ENCODE results near the gene CCSER1. TPM values are rescaled to one million over a fixed set of nuclear protein-coding genes. Genes with fewer than 3 reads are reported as not detected.

The CCSER1 gene
- polyA plus RNA-seq, 1 donor from 2014 or later = 20.8 TPM

DNA sequence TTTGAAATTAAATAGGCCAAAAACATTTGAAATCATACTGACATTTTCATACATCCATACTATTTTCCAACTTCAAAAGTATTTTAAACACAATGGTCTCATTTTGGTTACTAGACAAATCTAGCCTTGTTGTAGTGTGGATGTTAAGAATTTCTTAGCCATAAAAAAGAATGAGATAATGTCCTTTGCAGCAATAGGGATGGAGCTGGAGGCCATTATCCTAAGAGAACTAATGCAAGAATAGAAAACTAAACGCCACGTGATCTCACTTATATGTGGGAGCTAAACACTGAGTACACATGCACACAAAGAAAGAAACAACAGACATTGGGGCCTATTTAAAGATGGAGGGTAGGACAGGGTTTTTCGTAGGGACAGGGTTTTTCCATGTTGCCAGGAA lies 153.8 kb downstream of the CCSER1 start:
- Histone ChIP-seq H3K27ac (ENCODE audit: low read length) (peak overlapping the region; percentile 57), H3K79me2 (replicated peaks; ENCODE audit: insufficient read depth, low read length) (peaks cover 3% of the 10 kb centered on the region), H3K9ac (ENCODE audit: low read length) (no peak overlapping the region), H3F3A (ENCODE audit: insufficient read depth, low read length, poor library complexity, severe bottlenecking) (no peaks in the 10 kb centered on the region), H3K9me3 (ENCODE audit: low read length) (no peaks in the 10 kb centered on the region), H3K4me2 (ENCODE audit: low read length) (peak overlapping the region; percentile 0), H4K20me1 (ENCODE audit: insufficient read depth) (no peaks in the 10 kb centered on the region), H3K4me3 (ENCODE audit: low read length) (no peak overlapping the region), H3K27me3 (ENCODE audit: insufficient read depth, low read depth, low read length) (no peaks in the 10 kb centered on the region), H3K9me2 (ENCODE audit: insufficient read depth, low read length) (no peaks in the 10 kb centered on the region), H2AFZ (ENCODE audit: low read depth, low read length) (no peak overlapping the region), H3K36me3 (ENCODE audit: insufficient read depth, low read length) (no peaks in the 10 kb centered on the region)
- TF ChIP-seq POLR2AphosphoS5 (IDR thresholded peaks at IDR 0.05) = no peak
- TF ChIP-seq, protein P1, sequence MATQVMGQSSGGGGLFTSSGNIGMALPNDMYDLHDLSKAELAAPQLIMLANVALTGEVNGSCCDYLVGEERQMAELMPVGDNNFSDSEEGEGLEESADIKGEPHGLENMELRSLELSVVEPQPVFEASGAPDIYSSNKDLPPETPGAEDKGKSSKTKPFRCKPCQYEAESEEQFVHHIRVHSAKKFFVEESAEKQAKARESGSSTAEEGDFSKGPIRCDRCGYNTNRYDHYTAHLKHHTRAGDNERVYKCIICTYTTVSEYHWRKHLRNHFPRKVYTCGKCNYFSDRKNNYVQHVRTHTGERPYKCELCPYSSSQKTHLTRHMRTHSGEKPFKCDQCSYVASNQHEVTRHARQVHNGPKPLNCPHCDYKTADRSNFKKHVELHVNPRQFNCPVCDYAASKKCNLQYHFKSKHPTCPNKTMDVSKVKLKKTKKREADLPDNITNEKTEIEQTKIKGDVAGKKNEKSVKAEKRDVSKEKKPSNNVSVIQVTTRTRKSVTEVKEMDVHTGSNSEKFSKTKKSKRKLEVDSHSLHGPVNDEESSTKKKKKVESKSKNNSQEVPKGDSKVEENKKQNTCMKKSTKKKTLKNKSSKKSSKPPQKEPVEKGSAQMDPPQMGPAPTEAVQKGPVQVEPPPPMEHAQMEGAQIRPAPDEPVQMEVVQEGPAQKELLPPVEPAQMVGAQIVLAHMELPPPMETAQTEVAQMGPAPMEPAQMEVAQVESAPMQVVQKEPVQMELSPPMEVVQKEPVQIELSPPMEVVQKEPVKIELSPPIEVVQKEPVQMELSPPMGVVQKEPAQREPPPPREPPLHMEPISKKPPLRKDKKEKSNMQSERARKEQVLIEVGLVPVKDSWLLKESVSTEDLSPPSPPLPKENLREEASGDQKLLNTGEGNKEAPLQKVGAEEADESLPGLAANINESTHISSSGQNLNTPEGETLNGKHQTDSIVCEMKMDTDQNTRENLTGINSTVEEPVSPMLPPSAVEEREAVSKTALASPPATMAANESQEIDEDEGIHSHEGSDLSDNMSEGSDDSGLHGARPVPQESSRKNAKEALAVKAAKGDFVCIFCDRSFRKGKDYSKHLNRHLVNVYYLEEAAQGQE (IDR thresholded peaks at IDR 0.05; ENCODE audit: borderline replicate concordance) = no peak
- no peak for TF ChIP-seq TAF1 (IDR thresholded peaks at IDR 0.05; ENCODE audit: low read depth)
- no peak for TF ChIP-seq RAD21 (conservative IDR thresholded peaks at IDR 0.05)
- TF ChIP-seq, protein P2, sequence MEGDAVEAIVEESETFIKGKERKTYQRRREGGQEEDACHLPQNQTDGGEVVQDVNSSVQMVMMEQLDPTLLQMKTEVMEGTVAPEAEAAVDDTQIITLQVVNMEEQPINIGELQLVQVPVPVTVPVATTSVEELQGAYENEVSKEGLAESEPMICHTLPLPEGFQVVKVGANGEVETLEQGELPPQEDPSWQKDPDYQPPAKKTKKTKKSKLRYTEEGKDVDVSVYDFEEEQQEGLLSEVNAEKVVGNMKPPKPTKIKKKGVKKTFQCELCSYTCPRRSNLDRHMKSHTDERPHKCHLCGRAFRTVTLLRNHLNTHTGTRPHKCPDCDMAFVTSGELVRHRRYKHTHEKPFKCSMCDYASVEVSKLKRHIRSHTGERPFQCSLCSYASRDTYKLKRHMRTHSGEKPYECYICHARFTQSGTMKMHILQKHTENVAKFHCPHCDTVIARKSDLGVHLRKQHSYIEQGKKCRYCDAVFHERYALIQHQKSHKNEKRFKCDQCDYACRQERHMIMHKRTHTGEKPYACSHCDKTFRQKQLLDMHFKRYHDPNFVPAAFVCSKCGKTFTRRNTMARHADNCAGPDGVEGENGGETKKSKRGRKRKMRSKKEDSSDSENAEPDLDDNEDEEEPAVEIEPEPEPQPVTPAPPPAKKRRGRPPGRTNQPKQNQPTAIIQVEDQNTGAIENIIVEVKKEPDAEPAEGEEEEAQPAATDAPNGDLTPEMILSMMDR (IDR thresholded peaks at IDR 0.05; ENCODE audit: poor library complexity, severe bottlenecking) = no peak
- no peak for TF ChIP-seq EP300 (conservative IDR thresholded peaks at IDR 0.05; ENCODE audit: poor library complexity, severe bottlenecking)
- TF ChIP-seq MXI1 (conservative IDR thresholded peaks at IDR 0.05; ENCODE audit: poor library complexity, severe bottlenecking) = no peak
- no peak for TF ChIP-seq SMC3 (conservative IDR thresholded peaks at IDR 0.05; ENCODE audit: poor library complexity)

DNA sequence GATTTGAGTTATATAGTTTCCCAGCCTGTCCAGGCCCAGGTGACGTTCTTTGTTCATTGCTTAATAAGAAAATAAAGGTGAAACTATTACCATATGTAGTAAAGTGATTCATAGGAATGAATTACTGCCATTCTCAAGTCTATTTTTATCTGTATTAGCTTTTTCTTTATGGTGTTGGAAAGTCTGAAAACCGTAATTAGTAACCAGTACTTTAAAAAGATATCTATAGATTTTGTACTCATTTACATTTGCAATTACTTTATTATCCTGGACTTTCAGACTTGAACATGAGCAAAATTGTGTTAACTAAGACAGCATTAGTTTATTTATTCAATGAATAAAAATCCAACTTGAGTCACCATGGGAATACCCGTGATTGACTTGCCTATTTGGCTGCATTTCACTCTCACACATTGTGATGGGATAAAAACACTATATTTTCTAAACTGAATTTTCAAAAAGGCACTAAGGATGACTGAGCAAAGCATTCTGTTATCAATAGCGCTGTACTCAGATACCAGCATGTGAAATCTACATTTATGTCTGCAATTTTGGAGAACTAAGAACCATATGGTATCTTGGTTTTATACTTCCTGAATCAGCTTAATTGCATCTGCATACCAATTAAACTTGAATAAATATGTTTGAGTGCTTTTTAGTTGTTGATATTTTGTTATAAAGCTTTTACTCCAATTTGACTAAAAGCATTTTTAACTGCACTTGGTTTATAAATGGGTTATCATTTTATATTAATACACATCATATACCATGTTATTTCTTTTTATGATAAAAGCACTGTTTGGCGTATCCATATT lies 154.6 kb downstream of the CCSER1 start:
- peak overlapping the region; percentile 57 for H3K27ac ChIP-seq (ENCODE audit: low read length)
- H3K9ac ChIP-seq (ENCODE audit: low read length) = peak overlapping the region; percentile 19
- H3K79me2 ChIP-seq (replicated peaks; ENCODE audit: insufficient read depth, low read length) = peaks cover 3% of the 10 kb centered on the region
- H3K36me3 ChIP-seq (ENCODE audit: insufficient read depth, low read length) = no peaks in the 10 kb centered on the region
- no peaks in the 10 kb centered on the region for H3K9me2 ChIP-seq (ENCODE audit: insufficient read depth, low read length)
- H3K4me2 ChIP-seq (ENCODE audit: low read length) = peak overlapping the region; percentile 0
- peak overlapping the region; percentile 9 for H3K4me3 ChIP-seq (ENCODE audit: low read length)
- H3K27me3 ChIP-seq (ENCODE audit: insufficient read depth, low read depth, low read length) = no peaks in the 10 kb centered on the region
- no peaks in the 10 kb centered on the region for H3K9me3 ChIP-seq (ENCODE audit: low read length)
- TF ChIP-seq TAF1 (IDR thresholded peaks at IDR 0.05; ENCODE audit: low read depth) (no peak), EP300 (conservative IDR thresholded peaks at IDR 0.05; ENCODE audit: poor library complexity, severe bottlenecking) (peak; percentile 38)
- no peaks in the 10 kb centered on the region for H4K20me1 ChIP-seq (ENCODE audit: insufficient read depth)
- H3F3A ChIP-seq (ENCODE audit: insufficient read depth, low read length, poor library complexity, severe bottlenecking) = no peaks in the 10 kb centered on the region
- H2AFZ ChIP-seq (ENCODE audit: low read depth, low read length) = no peak overlapping the region

All from neural cell (in vitro differentiated cells).